NCI-H1436 (cell line): ENCODE results near the gene ATP6V0B.

Source experiments
- DNase-seq: peaks from one replicate; lab custom pipeline; 2025; lab: John Stamatoyannopoulos, UW

Gene ATP6V0B

DNA sequence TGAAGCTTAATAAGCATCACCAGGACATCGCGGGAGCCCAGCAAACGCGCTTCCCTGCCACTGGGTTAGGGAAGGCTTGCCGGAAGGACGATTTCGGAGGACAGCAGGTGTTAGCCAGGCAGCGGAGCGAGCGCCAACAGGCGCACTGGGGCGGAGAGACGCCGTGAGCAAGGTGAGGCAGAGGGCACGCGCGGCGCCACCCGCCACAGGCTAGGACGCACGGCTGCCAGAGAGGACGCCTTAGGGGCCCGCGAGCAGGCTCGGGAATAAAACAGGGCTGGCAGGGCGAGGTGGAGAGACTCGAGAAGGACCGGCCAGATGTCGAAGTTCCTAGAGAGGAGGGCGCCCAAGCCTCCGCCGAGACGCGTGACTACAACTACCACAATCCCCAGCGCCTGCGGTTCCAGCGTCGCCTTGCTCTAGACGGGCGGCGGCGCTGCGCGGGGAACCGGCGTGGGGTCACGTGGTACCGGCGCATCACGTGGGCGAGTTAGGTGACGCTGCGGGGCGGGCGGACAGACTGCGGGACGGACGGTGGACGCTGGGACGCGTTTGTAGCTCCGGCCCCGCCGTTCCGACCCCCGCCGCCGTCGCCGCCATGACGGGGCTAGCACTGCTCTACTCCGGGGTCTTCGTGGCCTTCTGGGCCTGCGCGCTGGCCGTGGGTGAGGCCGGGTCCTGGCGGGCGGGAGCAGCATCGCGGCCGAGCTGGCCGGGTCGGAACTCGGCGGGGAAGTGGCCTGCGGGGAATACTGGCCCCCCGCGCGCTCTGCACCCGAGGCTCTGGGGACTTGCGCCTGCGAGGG lies at the start of gene ATP6V0B:
ATP6V0B (plus strand) TSS at position 518 of the 806 bp plus-strand sequence; CDS start at position 599, 81 bp downstream.
- DNase-seq, result peak; percentile 88

DNA sequence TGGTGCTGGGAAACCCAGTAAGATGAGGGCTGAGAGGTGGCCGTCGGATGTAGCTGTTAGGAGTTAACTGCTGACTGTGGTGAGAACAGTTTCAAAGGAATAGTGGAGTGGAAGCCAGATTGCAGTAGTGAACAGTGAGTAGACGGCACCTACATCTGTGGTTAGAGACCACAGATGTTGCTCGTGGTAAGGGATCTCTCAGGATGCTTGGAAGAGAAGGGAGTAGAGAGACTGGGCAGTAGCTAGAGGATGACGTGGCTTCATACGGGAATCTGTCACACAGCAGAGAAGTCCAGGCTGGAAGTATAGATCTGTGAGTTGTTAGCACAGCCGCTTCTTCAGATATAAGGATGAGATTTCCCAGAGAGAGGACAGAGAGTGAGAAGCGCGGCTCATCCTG lies 48.9 kb upstream of the ATP6V0B start:
- no peak for DNase-seq

DNA sequence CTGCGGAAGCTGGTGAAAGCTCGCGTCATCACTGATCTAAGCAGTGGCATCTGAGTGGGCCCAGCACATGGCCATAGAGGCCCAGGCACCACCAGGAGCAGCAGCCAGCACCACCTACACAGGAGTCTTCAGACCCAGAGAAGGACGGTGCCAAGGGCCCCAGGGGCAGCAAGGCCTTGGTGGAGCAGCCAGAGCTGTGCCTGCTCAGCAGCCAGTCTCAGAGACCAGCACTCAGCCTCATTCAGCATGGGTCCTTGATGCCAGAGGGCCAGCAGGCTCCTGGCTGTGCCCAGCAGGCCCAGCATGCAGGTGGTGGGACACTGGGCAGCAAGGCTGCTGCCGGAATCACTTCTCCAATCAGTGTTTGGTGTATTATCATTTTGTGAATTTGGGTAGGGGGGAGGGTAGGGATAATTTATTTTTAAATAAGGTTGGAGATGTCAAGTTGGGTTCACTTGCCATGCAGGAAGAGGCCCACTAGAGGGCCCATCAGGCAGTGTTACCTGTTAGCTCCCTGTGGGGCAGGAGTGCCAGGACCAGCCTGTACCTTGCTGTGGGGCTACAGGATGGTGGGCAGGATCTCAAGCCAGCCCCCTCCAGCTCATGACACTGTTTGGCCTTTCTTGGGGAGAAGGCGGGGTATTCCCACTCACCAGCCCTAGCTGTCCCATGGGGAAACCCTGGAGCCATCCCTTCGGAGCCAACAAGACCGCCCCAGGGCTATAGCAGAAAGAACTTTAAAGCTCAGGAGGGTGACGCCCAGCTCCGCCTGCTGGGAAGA lies 44.4 kb upstream of the ATP6V0B start:
- DNase-seq, result no peak

DNA sequence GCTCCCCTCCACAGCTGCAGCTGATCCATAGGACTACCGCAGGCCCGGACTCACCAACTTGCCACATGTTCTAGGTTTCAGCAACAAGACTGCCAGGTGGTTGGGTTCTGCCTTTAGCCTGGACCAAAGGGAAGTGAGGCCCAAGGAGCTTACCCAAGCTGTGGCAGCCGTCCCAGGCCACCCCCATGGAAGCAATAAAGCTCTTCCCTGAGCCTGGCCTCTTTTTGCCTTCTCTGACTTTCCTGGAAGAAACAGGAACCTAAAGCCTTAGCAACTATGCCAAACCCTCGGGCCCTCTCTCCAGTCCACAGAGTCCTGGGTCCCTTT lies 43.8 kb upstream of the ATP6V0B start:
- no peak for DNase-seq

DNA sequence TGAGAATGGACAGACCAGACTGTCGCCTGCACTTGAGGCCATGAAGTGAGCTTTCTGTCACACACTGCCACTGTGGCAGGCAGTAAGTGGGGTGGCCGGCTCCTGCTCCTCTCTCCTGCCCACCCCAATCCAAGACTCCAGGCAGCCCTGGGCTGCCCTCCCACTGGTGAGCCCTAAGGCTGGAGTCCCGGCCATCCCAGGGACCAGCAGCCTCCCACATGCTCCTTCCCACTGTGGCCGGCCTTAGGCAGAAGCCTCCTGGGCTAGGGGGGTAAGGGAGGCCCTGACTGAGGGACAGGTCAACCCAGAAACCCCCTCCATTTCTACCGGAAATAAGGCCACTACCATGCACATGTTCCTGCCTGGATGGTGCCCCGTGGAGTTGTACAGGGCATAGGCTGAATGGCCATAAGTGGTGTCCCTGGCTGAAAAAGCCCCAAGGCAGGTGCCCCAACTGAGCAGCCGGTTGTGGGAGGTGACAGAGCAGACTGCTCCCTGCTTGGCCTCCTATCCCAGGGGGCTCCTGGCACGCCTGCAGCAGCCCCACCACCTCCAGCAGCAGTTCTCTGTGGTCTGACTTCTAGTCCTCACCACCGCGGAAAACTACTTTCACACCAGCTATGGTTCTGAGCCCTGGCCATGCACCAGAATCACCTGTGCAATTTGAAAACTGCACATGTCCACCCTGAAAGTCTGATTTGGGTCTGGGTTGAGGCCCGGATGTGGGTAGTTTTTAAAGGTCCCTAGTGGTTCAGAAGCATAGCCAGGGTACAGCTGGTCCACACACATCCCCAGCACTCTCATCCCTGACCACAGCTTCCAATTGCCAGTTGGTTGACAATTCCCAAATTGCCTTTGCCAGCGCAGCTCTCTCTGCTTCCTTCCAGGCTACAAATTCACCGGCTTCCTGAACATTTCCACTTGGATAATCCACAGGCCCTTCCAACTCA lies 42.8 kb upstream of the ATP6V0B start:
- DNase-seq, result no peak

DNA sequence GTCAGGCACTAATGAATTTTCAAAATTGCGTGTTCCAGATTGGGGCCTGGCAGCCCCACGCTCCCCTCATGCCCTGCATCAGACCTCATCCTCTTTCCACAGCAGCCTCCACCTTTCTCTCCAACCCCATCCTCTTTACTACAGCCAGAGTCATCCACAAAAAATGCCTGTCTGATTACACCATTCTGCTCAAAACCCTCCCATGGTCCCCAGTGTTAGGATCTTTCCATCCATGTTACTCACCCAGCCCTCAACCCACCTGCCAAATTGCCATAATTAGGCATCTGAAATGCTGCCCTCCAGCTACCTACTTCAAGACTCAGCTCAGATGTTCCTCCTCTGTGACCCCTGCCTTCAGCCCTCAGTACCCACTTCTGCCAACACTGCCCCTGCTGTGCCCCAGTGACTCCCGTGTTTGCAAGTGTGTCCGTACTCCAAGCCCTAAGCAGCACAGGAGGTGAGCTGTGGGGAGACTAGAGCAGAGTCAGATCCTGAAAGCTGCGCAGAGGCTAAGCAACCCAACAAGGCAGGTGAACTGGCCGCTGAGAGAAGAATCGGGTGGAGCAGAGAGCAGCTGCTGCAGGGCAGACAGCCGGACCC lies 41.9 kb upstream of the ATP6V0B start:
- peak; percentile 33 for DNase-seq

DNA sequence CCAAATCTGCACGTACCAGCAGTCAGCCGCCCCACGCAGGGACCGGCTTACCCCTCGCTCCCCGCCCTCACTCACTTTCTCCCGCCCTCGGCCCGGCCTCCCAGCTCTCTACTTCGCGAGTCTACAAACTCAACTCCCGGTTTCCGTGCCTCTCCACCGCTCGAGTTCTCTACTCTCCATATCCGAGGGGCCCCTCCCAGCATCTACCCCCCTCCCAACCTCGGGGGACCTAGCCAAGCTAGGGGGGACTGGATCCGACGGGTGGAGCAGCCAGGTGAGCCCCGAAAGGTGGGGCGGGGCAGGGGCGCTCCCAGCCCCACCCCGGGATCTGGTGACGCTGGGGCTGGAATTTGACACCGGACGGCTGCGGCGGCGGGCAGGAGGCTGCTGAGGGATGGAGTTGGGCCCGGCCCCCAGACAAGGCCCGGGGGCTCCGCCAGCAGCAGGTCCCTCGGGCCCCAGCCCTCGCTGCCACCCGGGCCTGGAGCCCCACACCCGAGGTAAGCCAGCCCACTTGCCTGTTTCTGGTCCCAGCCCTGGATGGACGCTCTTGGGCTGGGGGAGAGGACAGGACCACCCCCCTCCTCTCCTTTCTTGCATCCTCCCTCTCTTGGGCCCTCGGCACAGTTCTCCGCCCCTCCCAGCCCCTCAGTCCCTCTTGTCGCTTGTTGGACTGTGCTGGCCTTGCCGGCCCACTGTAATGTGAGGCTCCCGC lies 41.2 kb upstream of the ATP6V0B start, which contains the start of gene ARTN:
ARTN (plus strand) TSS at position 416 of the 715 bp plus-strand sequence. CDS start 1,856 bp downstream, outside the sequence.
- peak; percentile 51 for DNase-seq

DNA sequence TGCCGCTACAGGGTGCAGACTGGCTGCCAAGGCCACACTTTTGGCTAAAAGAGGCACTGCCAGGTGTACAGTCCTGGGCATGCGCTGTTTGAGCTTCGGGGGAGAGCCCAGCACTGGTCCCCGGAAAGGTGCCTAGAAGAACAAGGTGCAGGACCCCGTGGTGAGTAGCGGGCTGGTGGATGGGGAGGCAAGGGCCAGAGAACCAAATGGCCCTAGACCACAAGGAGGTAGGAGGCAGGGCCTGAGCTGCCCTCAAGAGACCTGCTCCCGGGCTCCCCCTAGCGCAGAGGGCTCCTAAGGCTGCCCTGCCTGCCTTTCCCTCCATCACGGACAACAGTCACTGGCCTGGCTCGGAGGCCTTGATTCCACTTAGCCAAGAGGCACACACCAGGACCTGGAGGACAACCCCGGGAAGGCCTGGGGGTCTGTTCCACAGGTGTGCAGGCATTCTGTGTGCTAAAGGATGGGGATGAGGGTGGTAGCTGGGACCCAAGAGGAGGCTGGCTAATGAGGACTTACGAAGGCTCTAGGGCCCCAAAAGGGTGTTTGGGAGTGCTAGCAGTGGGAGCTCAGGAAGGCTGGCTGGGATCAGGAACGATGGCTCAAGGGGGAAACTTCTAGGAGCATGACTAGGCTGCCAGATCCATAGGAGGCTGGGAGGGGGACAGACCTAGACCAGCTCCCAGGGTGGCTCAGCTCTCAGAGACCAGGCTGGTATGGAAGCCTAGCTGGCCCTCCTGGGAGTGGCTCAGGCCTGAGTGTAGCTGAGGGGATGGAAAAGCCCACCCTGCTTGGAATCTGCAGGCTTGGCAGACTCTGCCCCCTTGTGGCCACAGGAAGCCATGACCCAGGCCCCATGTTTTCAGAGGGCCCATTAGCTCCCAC lies 40.4 kb upstream of the ATP6V0B start:
- peak; percentile 70 for DNase-seq

DNA sequence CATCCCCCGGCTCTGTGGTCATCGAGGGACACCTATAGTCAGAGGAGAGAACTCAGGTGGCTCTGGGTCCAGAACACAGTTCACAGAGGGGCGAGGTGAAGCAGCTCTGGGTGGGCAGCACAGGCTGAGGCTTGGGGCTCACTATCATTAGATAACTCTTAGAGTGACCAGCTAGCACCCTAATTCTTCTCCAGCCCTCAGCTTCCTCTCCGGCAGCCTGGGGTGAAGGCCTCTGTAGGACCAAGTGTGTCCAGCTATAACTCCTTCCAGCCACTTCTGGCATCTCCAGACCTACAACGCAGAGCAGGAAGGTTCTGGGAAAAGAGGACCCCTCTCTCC lies 39.8 kb upstream of the ATP6V0B start:
- DNase-seq, result no peak

DNA sequence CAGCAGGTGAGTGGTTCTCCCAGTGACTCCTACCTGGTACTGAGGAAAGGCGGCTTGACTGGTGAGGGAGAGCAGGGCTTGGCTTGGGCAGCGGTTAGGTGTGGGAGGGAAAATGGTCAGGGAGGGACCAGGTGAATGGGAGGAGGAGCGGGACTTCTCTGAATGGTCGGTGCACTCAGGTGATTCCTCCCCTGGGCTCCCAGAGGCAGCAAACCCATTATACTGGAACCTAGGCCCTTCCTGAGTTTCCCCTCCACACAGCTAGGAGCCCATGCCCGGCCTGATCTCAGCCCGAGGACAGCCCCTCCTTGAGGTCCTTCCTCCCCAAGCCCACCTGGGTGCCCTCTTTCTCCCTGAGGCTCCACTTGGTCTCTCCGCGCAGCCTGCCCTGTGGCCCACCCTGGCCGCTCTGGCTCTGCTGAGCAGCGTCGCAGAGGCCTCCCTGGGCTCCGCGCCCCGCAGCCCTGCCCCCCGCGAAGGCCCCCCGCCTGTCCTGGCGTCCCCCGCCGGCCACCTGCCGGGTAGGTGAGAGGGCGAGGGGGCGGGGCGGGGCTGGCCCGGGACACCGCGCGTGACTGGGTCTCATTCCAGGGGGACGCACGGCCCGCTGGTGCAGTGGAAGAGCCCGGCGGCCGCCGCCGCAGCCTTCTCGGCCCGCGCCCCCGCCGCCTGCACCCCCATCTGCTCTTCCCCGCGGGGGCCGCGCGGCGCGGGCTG lies 38.9 kb upstream of the ATP6V0B start:
- no peak for DNase-seq

DNA sequence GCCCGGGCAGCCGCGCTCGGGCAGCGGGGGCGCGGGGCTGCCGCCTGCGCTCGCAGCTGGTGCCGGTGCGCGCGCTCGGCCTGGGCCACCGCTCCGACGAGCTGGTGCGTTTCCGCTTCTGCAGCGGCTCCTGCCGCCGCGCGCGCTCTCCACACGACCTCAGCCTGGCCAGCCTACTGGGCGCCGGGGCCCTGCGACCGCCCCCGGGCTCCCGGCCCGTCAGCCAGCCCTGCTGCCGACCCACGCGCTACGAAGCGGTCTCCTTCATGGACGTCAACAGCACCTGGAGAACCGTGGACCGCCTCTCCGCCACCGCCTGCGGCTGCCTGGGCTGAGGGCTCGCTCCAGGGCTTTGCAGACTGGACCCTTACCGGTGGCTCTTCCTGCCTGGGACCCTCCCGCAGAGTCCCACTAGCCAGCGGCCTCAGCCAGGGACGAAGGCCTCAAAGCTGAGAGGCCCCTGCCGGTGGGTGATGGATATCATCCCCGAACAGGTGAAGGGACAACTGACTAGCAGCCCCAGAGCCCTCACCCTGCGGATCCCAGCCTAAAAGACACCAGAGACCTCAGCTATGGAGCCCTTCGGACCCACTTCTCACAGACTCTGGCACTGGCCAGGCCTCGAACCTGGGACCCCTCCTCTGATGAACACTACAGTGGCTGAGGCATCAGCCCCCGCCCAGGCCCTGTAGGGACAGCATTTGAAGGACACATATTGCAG lies 38.2 kb upstream of the ATP6V0B start:
- no peak for DNase-seq

DNA sequence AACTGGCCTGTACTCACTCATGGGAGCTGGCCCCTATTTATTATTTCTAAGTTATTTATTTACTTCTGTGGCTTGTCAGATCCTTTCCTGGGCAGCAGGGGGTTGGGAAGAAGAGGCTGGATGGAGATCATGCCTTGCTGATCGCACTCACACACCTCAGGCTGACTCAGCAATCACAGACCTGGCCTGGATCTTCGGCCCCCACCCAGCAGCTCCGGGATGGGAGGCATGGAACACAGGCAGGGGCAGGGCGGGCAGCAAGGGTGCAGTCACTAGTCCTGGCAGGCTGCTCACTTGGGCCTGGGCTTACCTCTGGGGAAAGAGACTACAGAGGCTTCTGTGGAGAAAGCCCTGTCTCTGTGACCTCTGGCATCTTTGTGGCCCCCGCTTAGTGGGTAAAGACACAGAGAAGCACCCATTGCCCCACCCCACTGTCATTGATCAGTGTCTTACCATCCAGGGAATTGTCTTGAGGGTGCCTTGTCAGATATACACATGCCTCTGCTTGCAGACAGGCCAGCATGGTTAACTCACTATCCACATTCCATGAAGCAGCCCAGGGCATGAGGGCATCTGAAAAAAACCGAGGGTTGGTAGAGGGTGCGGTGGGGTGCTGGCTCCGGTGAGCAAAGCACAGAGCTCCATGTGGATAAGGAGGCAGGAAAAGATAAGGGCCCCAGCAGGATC lies 37.4 kb upstream of the ATP6V0B start:
- no peak for DNase-seq

DNA sequence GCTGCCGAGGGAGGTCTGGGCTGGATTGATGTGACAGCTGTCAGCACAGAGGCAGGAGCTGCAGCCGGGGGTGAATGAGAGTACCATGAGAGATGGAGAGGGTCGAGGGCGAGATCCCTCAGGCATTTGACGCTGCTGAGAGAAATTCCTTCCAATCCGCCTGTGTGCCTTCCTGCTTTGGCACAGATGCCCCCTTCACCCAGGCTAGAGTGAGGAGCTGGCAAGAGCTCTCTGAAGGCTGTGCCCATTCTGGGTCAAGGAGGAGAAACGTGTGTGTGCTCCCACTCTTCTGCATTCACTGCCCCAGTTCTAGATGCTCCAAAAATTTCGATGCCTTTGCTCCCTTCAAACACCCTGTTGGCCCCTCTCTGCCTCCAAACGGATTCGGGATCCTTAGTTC lies 36.4 kb upstream of the ATP6V0B start:
- DNase-seq, result no peak

DNA sequence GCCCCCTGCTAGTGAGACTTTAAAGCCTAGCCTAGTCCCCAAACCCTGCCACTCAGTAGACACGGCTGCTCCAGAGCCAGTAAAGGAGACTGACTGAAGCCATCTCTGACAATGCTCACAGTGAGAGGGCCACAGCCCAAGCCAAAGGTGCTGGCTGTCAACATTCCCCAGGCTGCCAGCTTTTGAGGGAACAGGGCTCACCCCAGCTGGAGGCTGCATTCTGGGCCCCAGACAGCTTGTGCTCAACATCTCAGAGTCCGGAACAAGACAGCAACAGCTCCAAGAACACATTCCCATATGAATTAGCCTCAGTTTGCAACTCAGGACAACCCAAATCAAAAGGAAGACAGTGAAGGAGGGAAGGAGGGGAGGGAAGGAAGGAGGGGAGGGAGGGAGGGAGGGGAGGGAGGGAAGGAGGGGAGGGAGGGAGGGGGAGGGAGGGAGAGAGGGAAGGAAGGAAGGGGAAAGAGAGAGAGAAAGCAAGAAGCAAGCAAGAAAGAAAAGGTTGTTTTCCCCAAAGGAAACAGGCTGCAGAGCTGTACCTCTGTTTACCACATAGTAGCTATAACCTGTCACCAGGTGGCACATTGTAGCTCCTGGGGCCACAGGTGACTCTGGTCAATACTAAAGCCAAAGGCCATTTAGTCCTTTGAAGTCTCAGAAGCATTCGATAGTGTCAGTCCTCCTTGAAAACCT lies 35.7 kb upstream of the ATP6V0B start:
- DNase-seq, result no peak

DNA sequence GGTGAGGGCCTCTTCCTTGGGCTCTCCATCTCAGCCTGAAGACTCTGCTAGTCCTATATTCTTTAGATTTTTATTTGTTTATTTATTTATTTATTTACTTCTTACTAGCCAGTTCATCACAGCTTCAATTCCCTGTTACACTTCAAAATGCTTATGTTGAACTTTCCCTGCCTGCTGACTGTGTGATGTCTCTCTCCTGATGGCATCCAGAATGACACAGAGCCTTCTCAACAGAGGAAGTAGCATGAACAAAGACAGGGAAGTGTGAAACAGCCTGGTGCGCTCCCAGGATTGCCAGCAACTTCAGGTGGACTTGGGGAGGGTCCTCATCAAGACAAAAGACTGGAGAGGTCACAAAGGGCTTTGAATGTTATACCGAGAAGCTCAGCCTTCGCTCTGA lies 32.3 kb upstream of the ATP6V0B start:
- no peak for DNase-seq

DNA sequence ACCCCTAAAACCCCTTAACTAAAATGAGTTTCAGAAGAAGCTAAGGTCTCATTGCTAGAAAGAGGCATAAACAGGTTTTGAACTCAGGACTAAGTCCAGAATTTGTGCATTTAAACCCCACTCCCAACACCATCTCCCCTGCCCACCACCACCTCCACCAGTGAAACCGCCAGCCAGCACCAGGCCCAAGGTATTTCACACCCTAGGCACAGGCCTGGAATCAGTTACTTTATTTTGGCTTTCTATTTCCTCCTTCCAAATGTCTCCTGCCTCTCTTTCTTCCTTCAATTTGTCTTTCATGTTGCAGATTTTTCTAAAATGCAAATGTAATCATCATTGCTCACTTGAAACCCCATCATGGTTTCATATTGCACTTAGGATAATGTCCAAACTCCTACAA lies 29.9 kb upstream of the ATP6V0B start:
- no peak for DNase-seq

DNA sequence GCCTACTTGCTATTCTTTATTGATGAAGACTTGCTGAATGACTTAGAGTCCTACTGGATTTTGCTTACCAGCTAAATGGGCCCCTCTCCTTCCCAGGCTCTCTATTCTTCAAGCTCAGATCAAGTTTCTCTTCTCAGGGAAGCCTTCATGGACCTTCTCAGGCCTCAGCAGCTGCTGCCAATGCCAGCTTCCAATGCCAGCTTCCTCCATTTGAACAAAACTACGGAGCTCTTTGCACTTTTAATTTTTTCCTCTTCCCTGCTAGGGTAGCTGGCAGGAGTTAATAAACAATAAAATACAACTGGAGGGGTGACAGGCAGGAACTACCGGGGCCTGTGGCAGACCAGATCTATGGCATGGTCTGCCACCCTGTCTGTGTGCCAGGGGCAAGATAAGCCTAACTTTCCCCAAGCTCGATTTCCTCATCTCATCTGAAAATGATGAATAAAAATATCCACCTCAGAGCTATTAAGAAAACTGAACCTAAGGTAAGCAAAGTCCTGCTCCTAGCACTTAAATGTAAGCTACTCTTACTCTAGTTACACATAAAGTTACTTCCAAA lies 29.0 kb upstream of the ATP6V0B start:
- no peak for DNase-seq
